ENCODE results near the gene TXNIP. TPM values are rescaled to one million over a fixed set of nuclear protein-coding genes. Genes with fewer than 3 reads are reported as not detected.

TXNIP gene
- total RNA-seq, 2 experiments from 2014 or later, result 82.6 to 88.8 TPM

DNA sequence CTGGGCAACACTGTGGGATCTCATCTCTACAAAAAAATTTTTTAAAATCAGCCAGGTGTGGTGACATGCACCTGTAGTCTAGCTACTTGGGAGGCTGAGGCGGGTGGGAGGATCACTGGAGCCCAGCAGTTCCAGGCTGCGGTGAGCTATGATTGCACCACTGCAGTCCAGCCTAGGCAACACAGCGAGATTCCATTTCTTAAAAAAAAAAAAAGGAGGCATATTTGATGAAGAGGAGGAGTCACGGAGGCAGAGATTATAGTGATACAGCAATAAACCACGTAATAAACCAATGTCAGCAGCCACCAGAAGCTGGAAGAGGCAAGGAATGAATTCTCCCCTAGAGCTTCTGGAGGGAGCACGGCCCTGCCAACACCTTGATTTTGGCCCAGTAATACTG lies 42.5 kb downstream of the TXNIP start:
- no peaks in the 10 kb centered on the region for H3K9me3 Mint-ChIP-seq
- no peak for DNase-seq
- ChIA-PET POLR2A (interaction anchor here (0.6 to 0.9 kb wide), 2 partner anchors 15 to 67 kb away, joined by 3 to 7 read pairs; no protein-coding TSS in a partner anchor), CTCF (interaction anchor here (1.4 to 1.8 kb wide), 2 partner anchors 44 to 109 kb away, joined by 3 to 7 read pairs; partner anchors contain the start of genes ITGA10 and NUDT17)
- no peak overlapping the region for H3K4me3 Mint-ChIP-seq
- peaks cover 14% of the 10 kb centered on the region for H3K36me3 Mint-ChIP-seq
- no peak overlapping the region for H3K27ac Mint-ChIP-seq
- H3K27me3 Mint-ChIP-seq, result no peaks in the 10 kb centered on the region
- H3K4me1 Mint-ChIP-seq (ENCODE audit: low read depth), result peaks cover 61% of the 10 kb centered on the region
- intact Hi-C loops (cut with micrococcal nuclease), result no loop called here

DNA sequence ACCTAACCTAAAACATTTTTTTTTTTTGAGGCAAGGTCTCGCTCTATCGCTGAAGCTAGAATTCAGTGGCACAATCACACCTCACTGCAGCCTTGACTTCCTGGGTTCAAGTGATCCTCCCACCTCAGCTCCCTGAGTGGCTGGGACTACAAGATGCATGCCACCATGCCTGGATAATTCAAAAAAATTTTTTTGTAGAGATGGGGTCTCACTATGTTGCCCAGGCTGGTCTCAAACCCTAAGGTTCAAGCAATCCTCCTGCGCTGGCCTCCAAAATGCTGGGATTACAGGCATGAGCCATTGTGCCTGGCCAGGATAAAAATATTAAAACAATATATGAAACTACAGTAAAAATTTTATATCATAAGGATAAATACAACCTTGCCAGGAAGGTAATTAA lies 43.5 kb downstream of the TXNIP start:
- ChIA-PET POLR2A (no interaction called here), CTCF (no interaction called here)
- H3K27me3 Mint-ChIP-seq, result no peaks in the 10 kb centered on the region
- no peaks in the 10 kb centered on the region for H3K9me3 Mint-ChIP-seq
- no peak overlapping the region for H3K27ac Mint-ChIP-seq
- no peak for DNase-seq
- peaks cover 54% of the 10 kb centered on the region for H3K4me1 Mint-ChIP-seq (ENCODE audit: low read depth)
- intact Hi-C loops (cut with micrococcal nuclease), result no loop called here
- H3K36me3 Mint-ChIP-seq, result peaks cover 14% of the 10 kb centered on the region
- no peak overlapping the region for H3K4me3 Mint-ChIP-seq

DNA sequence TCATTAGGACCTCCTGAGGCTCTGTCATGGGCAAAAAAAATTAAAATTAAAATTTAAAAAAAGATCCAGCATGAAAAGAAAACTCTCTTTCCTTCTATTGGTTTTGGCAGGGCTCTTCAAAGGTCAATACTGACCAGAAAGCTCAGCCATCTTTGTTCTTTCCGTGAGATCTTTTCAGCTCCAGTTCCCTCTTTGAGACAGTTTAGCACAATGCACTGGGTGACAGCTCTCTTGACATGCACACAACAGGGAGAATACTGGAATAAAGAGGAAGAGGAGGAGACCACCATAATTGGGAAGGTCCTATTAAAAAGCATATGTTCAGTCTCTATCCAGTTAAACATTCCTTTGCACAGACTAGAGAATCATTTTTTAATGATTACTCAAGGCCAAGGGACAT lies 44.9 kb downstream of the TXNIP start:
- ChIA-PET CTCF (no interaction called here), POLR2A (no interaction called here)
- H3K4me3 Mint-ChIP-seq, result no peak overlapping the region
- no peak overlapping the region for H3K27ac Mint-ChIP-seq
- H3K36me3 Mint-ChIP-seq, result peaks cover 13% of the 10 kb centered on the region
- intact Hi-C loops (cut with micrococcal nuclease), result no loop called here
- H3K27me3 Mint-ChIP-seq, result no peaks in the 10 kb centered on the region
- H3K4me1 Mint-ChIP-seq (ENCODE audit: low read depth), result peaks cover 52% of the 10 kb centered on the region
- no peak for DNase-seq
- no peaks in the 10 kb centered on the region for H3K9me3 Mint-ChIP-seq

DNA sequence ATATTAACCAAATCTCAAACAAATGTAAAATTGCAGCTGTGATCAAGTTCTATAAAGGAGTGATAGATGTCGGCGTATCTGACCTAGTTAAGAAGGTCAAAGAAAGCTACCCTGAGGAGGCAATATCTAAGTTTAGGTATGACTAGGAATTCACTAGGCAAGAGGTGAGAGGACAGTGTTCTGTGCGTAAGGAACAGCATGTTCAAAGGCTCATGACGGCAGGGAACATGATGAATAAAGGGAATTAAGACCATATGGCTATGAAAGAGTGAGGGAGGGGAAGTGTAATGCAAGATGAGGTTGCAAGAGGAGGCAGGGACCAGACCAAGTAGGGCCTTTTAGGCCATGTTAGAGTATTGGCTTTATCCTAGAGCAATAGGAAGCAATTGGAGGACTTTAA lies 47.2 kb downstream of the TXNIP start:
- H3K9me3 Mint-ChIP-seq, result no peaks in the 10 kb centered on the region
- peaks cover 36% of the 10 kb centered on the region for H3K4me1 Mint-ChIP-seq (ENCODE audit: low read depth)
- H3K36me3 Mint-ChIP-seq, result peaks cover 18% of the 10 kb centered on the region
- no peaks in the 10 kb centered on the region for H3K27me3 Mint-ChIP-seq
- H3K4me3 Mint-ChIP-seq, result no peak overlapping the region
- no peak for DNase-seq
- ChIA-PET POLR2A (interaction anchor here (0.7 kb wide), 1 partner anchor 76 kb away, joined by 3 read pairs; no protein-coding TSS in a partner anchor), CTCF (interaction anchor here (0.8 to 1.3 kb wide), 2 partner anchors 15 to 104 kb away, joined by 4 read pairs; partner anchors contain the start of genes ANKRD34A, NUDT17 and POLR3GL)
- H3K27ac Mint-ChIP-seq, result peak overlapping the region; percentile 5
- intact Hi-C loops (cut with micrococcal nuclease), result no loop called here

DNA sequence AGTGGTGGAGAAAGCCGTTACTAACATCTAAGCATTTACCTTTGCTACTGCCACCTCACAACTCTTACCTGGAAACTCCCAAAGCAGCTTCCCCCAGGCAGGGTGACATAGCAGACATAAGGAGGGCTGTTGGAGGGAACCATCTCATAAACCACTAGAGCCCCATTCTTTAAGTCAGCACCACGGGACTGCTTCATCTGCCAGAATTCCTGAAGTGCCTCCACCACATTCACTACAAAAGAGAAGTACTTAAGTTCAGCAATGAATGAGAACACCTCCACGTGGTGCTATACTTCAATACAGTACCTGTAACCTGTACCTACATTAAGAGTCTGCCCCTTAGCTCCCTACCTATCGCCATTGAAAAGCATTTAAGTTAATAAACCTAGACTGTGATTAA lies 48.8 kb downstream of the TXNIP start:
- intact Hi-C loops (cut with micrococcal nuclease), result no loop called here
- DNase-seq, result no peak
- ChIA-PET POLR2A (no interaction called here), CTCF (no interaction called here)
- Mint-ChIP-seq H3K4me3 (no peak overlapping the region), H3K27me3 (no peaks in the 10 kb centered on the region), H3K9me3 (no peaks in the 10 kb centered on the region), H3K36me3 (peaks cover 18% of the 10 kb centered on the region), H3K27ac (no peak overlapping the region), H3K4me1 (ENCODE audit: low read depth) (peaks cover 26% of the 10 kb centered on the region)

- Mint-ChIP-seq H3K4me3 (no peak overlapping the region), H3K4me1 (ENCODE audit: low read depth) (peaks cover 23% of the 10 kb centered on the region), H3K27me3 (no peaks in the 10 kb centered on the region), H3K27ac (no peak overlapping the region), H3K9me3 (no peaks in the 10 kb centered on the region), H3K36me3 (peaks cover 16% of the 10 kb centered on the region)
- intact Hi-C loops (cut with micrococcal nuclease), result no loop called here
- no peak for DNase-seq
- ChIA-PET POLR2A (no interaction called here), CTCF (interaction anchor here (1.0 kb wide), 1 partner anchor 101 kb away, joined by 4 read pairs; the partner anchor contains the start of gene NUDT17)
Observed at GRCh38 chr1:145946477-145946986, 49.8 kb downstream of the TXNIP start.

GRCh38 chr1:145944532-145944931 lies 51.8 kb downstream of the TXNIP start:
- Mint-ChIP-seq H3K4me1 (ENCODE audit: low read depth) (peaks cover 10% of the 10 kb centered on the region), H3K27me3 (no peaks in the 10 kb centered on the region), H3K4me3 (no peak overlapping the region), H3K27ac (no peak overlapping the region), H3K9me3 (no peaks in the 10 kb centered on the region), H3K36me3 (peaks cover 15% of the 10 kb centered on the region)
- CTCF ChIA-PET, result interaction anchor here (0.8 to 1.4 kb wide), 3 partner anchors 20 to 59 kb away, joined by 3 read pairs; partner anchors contain the start of genes ANKRD34A, ITGA10 and POLR3GL
- POLR2A ChIA-PET, result no interaction called here
- intact Hi-C loops (cut with micrococcal nuclease), result no loop called here
- DNase-seq, result no peak

DNA sequence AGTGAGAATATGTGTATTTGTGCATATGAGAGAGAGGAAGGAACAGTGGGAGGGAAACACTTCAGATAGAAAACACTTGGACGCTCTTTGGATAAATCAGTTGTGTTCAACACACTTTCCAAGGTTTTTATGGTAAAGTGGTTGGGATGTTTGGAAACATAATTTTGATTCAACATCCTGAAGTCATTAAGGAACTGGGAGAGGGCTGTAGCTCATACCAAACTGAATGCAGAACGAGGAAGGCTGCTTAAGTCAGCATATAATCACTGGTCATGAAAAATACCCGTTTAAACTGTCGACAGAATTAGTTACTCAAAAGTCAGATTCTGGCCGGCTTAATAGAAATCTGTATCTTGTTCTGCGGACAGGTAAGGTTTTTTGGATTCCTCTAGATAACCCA lies 53.5 kb downstream of the TXNIP start:
- H3K27ac Mint-ChIP-seq, result no peak overlapping the region
- no peak overlapping the region for H3K4me3 Mint-ChIP-seq
- ChIA-PET CTCF (interaction anchor here (0.8 to 2.1 kb wide), 2 partner anchors 71 to 98 kb away, joined by 3 to 9 read pairs; partner anchors contain the start of gene NUDT17), POLR2A (no interaction called here)
- H3K9me3 Mint-ChIP-seq, result no peaks in the 10 kb centered on the region
- intact Hi-C loops (cut with micrococcal nuclease), result no loop called here
- peaks cover 3% of the 10 kb centered on the region for H3K4me1 Mint-ChIP-seq (ENCODE audit: low read depth)
- H3K27me3 Mint-ChIP-seq, result no peaks in the 10 kb centered on the region
- peaks cover 15% of the 10 kb centered on the region for H3K36me3 Mint-ChIP-seq
- DNase-seq, result no peak

Other genes with a start within 250 kb of the TXNIP start
- gene RNF115, start 172.5 kb downstream of the TXNIP start, total RNA-seq, result 10 to 100 TPM; 10.1 TPM
- 10 to 100 TPM; 27.3 to 28.9 TPM for gene POLR3C, start 172.4 kb downstream of the TXNIP start, total RNA-seq
- gene NUDT17, start 150.9 kb downstream of the TXNIP start, total RNA-seq, result 1 to 10 TPM; 2.8 to 3.8 TPM
- 10 to 100 TPM; 17.8 to 17.9 TPM for gene PIAS3, start 137.5 kb downstream of the TXNIP start, total RNA-seq
- under 1 TPM; 0.24 to 0.36 TPM for gene ANKRD35, start 110.7 kb downstream of the TXNIP start, total RNA-seq
- gene ITGA10, start 86.5 kb downstream of the TXNIP start, total RNA-seq, result 1 to 10 TPM; 1.0 to 1.1 TPM
- 10 to 100 TPM; 22.8 to 25.6 TPM for gene PEX11B, start 77.9 kb downstream of the TXNIP start, total RNA-seq
- gene RBM8A, start 69.1 kb downstream of the TXNIP start, total RNA-seq, result 100 to 1,000 TPM; 275 to 277 TPM
- gene LIX1L, start 38.6 kb downstream of the TXNIP start, total RNA-seq, result 10 to 100 TPM; 46.6 to 47.8 TPM
- 1 to 10 TPM; 4.6 to 4.7 TPM for gene ANKRD34A, start 32.0 kb downstream of the TXNIP start, total RNA-seq
- gene POLR3GL, start 31.9 kb downstream of the TXNIP start, total RNA-seq, result 10 to 100 TPM; 27.3 to 30.9 TPM
- gene HJV, start 25.2 kb upstream of the TXNIP start, total RNA-seq, result not detected
- 1 to 10 TPM; 1.5 to 1.7 TPM for gene NBPF10, start 148.2 kb upstream of the TXNIP start, total RNA-seq
- gene NOTCH2NLA, start 232.4 kb upstream of the TXNIP start, total RNA-seq, result 10 to 100 TPM; 24.1 to 27.5 TPM